GM21526 (cell line): Measurements from ENCODE around the gene PALLD.

Experiments
- ATAC-seq: cut with Tn5 transposase; IDR thresholded peaks from one replicate; pipeline ENCODE4 v1.9.1; 2021; ENCODE audit warnings: moderate library complexity; ENCODE audit not compliant: unreplicated experiment, low FRiP score

The PALLD gene

GRCh38 chr4:168856312-168856711 is 359.5 kb downstream of the PALLD start:
- no peak for ATAC-seq

- ATAC-seq: no peak
Measured at GRCh38 chr4:168857009-168857408, 360.2 kb downstream of the PALLD start.

DNA sequence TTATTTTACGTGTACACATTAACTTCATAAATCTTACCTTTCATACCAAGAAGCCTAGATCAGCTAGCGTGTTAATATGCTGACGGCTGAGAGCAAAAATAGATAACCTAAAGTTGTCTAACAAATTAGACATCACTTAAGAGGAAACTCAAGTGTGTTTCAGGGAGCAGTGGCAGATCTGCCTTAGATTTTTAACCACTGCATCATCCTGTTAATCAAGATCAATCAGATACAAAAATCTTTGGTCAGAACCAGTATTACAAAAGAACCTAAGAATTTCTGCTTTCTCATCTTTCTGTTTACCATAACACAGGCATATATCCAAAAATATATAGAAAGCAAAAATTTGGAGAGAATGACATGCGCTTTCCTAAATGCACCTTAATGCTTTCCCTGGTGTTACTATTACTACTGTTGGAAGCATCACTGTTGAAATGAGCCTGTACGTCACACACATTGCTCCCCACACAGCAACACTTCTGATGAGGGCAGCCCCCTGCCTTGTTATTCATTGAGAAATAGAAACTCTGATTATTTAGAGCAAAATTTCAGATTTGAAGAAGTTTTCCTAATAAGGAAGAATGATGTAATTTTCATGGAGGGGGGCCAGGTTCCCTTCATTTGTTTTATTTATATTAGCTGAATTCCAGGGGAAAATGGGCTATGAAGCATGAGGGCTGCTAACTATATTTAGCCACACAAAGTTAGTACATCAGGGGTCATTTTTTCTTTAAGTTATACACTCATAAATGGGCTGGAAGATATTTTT is 360.9 kb downstream of the PALLD start:
- ATAC-seq: no peak

DNA sequence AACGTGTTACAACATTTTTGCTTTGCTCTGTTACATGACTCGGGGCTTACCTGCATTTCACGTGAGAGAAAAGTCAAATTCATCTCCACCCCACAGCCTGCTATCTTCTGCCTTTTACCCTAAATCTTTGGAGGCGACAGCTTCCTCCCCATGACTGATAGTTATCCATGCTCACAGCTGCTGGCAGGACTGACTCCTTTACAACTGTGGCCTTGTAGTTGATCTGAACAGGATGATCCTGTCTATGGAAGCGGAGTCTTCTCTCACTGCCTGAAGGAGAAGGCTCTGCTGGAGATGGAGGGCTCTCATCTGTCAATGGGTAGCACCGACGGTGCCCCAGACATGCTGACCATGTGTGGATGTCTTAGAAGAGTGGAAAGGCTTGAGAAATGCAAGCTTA is 362.2 kb downstream of the PALLD start:
- ATAC-seq: no peak

- peak; percentile 94 for ATAC-seq
Measured at GRCh38 chr4:168859888-168860694, 363.2 kb downstream of the PALLD start.

DNA sequence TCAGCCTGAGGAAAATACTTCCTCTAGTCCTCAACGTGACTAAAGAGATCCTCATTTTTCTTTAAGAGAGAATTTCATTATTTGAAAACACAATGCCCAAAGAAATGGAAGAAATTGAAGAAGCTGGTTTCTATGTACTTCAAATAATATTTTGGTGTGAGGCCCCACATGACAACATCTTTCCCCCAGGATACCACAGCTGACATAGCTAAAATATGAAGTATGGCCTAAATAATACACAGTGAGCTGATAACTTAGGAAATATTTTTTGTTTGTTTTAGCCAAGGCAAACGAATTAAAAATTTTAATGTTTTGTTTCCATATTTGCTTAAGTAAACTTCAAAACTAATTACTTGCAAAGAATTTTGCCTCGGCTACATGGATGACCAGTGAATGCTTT is 364.0 kb downstream of the PALLD start:
- ATAC-seq: no peak

DNA sequence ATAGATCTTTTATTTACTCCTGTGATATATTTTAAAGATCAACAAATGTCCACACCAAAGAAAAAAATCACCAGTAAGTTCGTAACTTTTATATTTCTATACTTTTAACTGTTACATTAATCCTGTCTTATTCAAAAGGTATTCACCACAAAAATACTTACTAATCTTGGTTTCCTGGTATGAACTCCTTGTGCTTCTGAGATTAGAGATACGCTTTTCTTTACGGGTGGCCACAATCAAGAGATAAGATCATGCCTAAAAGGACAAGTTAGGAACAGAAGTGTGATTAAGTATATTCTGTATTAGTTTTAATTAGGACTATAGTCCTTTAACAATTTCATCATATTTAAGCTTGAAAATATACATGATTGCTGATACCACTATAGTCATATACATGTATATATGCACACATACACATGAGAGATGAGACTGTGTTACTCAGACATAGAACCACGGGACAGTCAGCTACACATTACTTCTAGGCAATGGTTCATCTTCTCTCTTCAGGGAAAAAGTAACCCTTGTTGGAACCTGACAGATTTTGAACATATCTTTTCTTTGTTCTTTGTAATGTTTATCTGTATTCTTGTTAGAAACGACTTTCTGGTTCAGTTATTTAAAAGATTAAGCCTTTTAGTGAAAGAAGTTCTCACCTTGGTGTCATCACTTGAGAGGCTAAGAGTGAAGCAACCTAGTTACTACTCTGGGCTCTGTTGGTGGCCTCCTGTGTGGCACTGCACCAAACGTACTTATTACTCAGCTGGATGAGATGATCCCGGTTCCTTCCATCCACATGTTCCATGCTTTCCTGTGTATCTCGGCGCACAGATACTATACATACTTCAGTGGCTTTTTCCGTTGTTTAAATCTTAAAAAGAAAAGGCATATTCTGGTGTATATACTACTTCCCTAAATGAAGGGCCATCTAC is 367.1 kb downstream of the PALLD start:
- ATAC-seq: no peak

GRCh38 chr4:168864821-168865541 is 368.1 kb downstream of the PALLD start:
- ATAC-seq: no peak

GRCh38 chr4:168865854-168866253 is 369.0 kb downstream of the PALLD start:
- ATAC-seq: no peak

- ATAC-seq: no peak
Measured at GRCh38 chr4:168866635-168867034, 369.8 kb downstream of the PALLD start.

DNA sequence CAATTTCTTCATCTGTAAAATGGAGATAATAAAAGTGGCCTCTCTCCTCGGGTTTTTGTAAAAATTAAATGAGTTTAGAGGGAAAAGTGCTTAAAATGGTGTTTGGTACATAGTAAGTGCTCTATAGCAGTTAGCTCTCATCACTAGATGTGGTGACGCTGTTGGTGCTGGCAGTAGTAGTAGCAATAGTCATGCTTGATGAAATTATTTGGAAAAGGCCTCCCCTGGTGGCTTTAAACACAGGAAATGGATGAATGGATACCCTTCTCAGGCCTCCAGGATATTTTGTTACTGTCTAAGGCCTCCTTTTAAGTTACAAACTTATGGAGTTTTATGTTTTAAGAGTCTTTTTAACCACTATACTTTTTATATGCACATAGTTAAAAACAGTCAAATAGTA is 370.3 kb downstream of the PALLD start:
- no peak for ATAC-seq

DNA sequence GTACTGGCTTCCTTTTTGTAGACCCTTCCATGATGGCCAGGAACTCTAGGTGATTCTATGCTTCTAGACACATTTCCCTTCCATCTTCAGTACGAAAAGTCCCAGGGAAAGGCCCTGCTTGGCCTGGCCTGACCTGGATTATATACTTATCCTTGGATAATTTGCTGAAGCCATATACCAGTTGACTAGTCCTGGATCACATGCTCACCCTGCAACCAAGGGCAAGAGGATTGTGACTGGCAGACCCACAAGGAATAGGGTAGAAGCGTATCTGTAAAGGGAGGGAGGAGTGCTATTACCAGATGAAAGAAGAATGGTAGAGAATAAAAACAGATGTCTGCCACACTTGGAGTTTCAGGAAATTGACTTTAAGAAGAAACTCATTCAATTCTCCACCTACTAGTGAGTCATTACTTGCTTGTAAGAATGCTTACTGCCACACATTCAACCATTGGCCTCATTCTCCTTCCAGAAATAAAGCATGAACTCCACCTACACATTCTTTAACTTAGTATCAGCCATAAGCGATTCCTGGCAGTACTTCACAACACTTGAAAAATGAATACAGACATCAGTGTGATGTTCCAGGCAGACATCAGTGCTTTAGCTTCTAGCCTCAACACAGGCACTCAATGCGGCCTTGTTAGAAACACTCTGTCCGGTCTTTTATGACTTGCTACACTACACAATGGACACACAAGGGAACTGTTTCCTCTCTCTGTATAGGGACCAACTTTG is 371.4 kb downstream of the PALLD start:
- no peak for ATAC-seq

- ATAC-seq: no peak
Measured at GRCh38 chr4:168868802-168869201, 371.9 kb downstream of the PALLD start.

DNA sequence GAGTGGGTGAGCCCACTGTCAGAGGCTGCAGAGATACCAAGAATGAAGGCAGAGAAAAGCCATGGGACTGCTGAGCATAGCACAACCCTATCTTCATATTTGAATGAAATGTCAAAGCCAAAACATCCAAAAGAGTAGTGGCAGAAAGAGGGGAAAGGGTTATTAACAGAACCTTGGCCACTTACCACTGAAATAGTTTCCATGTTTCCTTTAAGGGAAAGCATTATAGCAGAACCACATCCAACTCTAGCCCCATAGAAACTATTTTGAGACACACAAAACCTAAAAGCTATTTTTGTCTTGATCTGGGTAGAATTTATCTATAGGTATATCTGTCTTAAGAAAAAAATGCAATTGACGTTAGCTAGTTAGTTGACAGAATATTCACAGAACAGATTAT is 373.2 kb downstream of the PALLD start:
- ATAC-seq: no peak

DNA sequence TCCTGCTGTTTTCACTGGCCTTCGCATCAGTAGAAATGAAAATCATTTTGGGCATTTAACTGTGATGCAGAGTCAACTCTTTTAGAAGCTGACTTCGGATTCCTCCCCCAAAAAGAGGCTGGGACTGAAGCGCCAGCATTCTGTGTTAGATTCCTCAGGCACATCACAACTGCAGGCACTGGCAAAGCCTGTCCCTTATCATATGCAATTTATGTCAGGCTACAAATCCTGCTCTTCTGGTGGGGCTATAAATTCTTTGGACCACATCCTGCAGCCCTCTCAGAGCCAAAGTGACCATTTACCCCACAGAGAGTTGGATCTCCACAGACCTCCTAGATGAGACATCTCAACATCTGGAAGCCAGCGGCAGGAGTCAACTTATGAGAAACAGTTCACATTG is 374.8 kb downstream of the PALLD start:
- ATAC-seq: no peak

GRCh38 chr4:168874083-168874482 is 377.2 kb downstream of the PALLD start:
- no peak for ATAC-seq

DNA sequence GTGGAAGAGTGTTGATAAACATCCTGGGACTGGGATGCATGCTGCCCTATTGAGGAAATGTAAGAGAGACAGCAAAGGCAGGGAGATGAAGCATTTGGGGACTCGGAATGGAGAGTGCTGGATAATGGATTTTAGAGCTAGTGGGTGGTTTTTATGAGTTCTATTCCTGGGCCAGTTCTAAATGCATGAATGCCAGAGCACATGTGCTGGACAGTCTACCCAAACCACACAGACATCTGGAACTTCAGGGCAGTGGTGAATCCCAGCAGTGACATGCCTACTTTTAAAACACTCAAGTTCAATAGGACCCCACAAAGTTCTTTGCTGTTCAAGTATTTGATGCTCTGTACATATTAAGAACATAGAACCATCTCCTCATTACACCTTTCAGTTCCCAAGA is 379.3 kb downstream of the PALLD start:
- no peak for ATAC-seq

GRCh38 chr4:168877511-168878491 is 380.9 kb downstream of the PALLD start:
- ATAC-seq: no peak
